ENCODE measurements around the gene SNX3.

- TF ChIP-seq CTCF (conservative IDR thresholded peaks at IDR 0.05; ENCODE audit: low read depth, low read length) (no peak), EZH2 (IDR thresholded peaks at IDR 0.05; ENCODE audit: borderline replicate concordance, low read depth, low read length, poor library complexity, severe bottlenecking) (no peak)
These were observed 573 bp downstream of the SNX3 start for GRCh38 chr6:108260126-108260808.

Measured in A673 (cell line).